ENCODE measurements around the gene ZFYVE9.
"Not testable (repeated sequence)": the region's sequence is repeated elsewhere in the genome, so short reads cannot be mapped to it uniquely, and the experiment has no call there.

ZFYVE9 gene

DNA sequence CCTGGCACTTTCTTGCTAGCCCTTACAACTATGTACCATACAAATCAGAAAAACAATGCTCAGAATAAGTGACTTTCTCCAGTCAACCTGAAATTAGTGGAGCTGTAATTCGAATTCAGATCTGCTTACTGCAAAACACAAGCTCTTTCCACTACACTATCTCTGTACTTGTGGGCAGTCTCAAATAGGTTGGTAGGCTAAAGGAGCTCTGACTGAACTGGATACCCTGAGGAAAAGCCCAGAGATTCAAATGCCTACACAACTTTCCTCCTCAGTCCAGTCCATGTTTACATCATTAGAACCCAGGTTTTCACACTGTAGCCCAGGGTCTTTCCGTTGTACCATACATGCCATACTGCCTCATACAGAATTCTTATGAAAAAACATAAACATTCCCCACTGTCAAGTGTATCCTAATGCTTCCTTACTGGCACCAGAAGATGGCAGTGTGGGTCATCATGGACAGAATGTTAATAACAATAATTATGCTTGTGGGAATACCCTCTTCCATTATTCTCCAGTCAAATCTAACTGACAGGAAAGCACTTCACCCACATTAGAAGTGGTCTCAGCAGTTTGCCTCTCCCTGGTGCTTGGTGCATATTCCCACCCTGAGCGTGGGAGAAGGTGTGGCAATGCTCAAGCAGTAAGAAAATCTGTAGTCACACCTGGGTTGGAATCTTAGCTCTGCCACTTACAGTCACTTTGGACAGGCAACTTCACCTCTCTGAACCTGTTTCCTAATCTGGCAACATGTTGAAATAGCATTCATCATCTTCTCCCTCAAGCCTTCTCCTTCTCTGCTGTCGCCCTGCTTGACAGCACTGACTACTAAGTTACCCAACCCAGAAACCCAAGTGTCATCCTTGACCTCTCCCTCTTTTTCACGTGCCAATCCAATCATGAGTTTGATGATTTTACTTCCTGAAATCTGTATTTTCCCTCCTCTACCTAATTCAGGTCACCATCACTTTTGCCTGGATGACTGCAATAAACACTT lies 14.4 kb upstream of the ZFYVE9 start:
- in situ Hi-C loops (cut with HindIII; ENCODE audit: low pct_unique_long_range_greater_than_20kb, low sequenced_read_pairs), result no loop called here
- DNase-seq (ENCODE audit: low read depth in 1 of 2, low spot score in 1 of 2), result peak; percentile 15 to 68
- TF ChIP-seq JUND (IDR thresholded peaks at IDR 0.05; ENCODE audit: low read depth), result no peak

DNA sequence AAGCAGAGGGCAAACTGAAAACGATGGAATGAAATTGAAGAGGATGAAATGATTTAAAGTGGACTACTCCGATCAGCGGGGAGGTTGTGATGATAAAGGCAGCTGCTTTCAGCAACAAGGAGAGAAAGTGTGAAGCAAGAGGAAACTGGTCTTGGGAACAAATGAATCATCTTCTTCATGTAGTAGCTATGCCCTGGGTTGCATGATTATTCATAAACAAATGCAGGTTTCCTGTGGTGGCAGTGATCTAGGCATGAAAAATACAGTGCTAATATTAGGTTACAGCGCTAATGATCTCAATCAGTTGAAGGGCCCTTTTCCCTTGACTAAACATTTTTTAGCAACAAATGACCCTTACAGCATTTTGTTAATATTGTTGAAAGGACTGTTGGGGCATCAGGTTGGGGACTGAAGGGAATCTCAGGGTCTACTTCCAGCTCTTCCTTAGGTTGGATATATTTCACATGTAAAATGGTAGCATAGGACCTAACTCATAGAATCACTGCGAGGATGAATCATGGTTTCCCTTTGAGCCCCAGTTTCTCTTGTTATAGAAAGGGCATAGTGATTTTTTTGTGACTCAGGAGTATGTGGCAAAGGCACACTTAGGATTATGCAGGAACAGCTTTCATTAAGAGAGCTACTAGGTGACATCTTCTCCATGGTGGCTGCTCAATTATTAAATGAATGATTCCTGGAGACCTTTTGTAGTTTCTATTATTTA lies 1.9 kb upstream of the ZFYVE9 start:
- no peak for TF ChIP-seq JUND (IDR thresholded peaks at IDR 0.05; ENCODE audit: low read depth)
- in situ Hi-C loops (cut with HindIII; ENCODE audit: low pct_unique_long_range_greater_than_20kb, low sequenced_read_pairs), result no loop called here
- DNase-seq (ENCODE audit: low read depth in 1 of 2, low spot score in 1 of 2), result no peak

DNA sequence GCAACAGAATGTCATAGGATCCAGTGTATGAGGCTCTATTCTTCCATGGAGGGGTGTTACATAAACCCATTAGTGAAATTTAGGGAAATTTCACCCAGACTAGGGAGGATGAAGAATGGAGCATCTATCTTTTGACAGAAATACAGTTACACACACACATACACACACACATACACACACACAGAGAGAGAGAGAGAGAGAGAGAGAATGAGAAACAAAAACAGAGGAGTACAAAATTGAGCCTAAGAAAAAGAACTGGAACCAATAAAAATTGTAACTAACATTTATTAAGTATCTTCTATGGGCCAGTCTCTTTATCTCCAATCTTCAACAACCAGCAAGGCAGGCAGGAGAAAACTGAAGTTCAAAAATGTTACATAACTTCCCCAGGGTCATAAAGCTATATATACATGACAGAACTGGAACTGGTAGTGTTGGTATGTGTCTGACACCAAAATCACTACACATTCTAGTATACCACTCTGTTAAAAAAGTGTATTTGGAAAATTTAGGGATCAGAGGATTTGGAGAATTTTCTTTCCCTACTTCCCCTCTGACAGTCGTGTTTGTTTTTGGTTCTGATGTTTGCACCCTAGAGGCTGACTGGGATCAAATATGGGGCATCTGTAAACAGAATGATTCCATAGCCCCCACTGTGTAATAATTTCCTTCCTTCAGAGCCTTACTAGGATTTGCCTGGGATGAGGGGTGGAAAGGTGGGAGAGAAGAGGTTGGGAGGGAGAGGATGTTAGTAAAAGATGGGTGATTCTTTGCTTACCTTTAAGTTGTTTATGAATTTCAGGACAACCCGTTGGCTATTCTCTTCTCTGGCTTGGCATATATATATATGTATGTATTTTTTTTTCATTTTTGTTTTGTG lies 1.0 kb upstream of the ZFYVE9 start:
- in situ Hi-C loops (cut with HindIII; ENCODE audit: low pct_unique_long_range_greater_than_20kb, low sequenced_read_pairs), result no loop called here
- no peak for DNase-seq (ENCODE audit: low read depth in 1 of 2, low spot score in 1 of 2)
- TF ChIP-seq JUND (IDR thresholded peaks at IDR 0.05; ENCODE audit: low read depth), result no peak

DNA sequence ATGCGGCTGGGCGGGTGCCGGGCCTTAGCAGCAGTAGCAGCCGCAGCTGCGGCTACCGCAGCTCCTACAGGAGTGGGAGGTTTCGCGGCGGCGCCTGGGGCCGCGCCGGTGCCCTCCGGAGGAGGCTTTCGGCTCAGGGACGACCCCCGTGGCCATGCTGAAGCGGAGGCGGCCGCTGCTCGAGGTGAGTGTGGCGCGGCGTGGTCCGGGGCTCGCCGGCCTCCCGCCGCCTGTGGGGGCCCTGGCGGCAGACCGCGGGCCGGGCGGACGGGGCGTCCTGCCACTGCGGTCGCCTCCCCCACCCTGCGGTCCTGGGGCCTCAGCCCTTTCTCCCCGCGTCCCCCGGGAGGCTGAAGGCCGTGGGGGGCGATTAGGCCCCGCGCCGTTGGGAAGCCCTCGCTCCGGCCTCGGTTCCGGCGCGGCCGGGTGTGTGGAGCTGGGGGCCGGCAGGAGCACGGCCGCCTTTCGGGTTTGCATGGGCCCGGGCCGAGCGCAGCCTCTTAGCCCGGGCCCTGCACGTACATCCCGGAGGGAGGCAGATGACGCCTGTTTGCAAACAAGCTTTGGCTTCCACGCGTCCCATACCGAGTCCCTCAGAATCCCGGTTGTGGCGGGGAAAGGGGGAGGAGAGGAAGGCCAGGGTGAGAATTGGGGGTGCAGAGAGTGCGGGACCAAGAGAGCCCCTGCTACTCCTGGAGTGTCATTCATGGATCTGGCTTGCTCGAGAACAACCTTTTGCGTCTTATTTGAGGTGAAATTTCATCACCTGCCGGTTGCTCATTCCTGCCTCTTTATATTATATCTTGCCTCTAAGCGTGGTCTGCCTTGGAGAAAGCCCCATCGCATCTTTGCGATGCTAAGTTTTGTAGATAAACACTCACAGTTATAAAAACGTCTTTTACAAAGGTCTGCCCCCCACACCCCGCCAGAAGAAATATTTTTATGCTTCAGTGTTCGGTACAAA lies 613 bp downstream of the ZFYVE9 start:
- peak in 1 of 2 experiments; percentile 55 for DNase-seq (ENCODE audit: low read depth in 1 of 2, low spot score in 1 of 2)
- in situ Hi-C loops (cut with HindIII; ENCODE audit: low pct_unique_long_range_greater_than_20kb, low sequenced_read_pairs), result no loop called here
- no peak for TF ChIP-seq JUND (IDR thresholded peaks at IDR 0.05; ENCODE audit: low read depth)

DNA sequence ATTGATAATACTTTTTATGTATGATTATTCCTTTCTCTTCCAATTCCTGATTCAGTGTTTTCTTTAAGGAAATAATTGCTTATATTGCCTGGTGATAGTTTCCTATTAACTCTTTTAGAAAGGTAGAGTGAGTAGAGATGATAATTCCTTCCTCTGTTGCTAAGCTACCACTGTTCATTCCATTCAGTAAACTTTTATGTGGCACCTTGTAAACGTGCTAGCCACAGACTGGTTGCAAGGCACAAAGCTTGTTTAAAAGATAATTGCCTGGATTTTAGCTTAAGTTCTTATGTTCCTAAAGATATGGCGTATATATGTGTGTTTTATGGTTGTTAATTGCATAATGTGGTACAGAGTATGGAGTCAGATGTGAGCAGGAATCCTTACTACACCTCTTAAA lies 3.2 kb downstream of the ZFYVE9 start:
- in situ Hi-C loops (cut with HindIII; ENCODE audit: low pct_unique_long_range_greater_than_20kb, low sequenced_read_pairs), result no loop called here
- no peak for TF ChIP-seq JUND (IDR thresholded peaks at IDR 0.05; ENCODE audit: low read depth)
- DNase-seq (ENCODE audit: low read depth in 1 of 2, low spot score in 1 of 2), result no peak

DNA sequence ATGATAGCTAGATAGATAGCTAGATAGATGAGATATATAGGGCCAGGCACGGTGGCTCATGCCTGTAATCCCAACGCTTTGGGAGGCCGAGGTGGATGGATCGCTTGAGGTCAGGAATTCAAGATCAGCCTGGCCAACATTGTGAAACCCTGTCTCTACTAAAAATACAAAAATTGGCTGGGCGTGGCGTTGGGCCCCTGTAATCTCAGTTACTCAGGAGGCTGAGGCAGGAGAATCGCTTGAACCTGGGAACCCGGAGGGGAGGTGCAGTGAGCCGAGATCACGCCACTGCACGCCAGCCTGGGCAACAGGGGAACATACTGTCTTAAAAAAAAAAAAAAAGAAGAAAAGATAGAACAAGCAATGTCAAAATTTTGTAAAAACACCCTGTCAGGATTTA lies 8.6 kb downstream of the ZFYVE9 start:
- DNase-seq (ENCODE audit: low read depth in 1 of 2, low spot score in 1 of 2); in situ Hi-C loops (cut with HindIII; ENCODE audit: low pct_unique_long_range_greater_than_20kb, low sequenced_read_pairs): not testable (repeated sequence)

DNA sequence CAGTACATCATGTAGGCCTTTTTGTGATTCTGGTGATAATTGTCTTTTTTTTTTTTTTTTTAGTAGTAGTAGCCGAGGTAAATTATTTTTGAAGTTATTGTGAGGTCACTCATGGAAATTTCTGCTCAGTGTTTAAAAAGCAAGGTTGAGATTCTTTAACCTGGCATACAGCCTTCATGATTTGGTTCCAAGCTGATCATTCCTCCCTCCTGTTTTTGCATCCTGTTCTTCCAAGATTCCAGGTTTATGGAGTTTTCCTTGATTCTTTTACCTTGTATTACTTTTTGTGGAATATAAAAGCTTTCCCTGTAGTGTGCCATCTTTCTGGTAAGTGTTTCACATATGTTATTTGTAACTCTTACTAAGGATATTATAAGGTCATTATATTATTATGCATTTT lies 9.1 kb downstream of the ZFYVE9 start:
- no peak for DNase-seq (ENCODE audit: low read depth in 1 of 2, low spot score in 1 of 2)
- TF ChIP-seq JUND (IDR thresholded peaks at IDR 0.05; ENCODE audit: low read depth), result no peak
- in situ Hi-C loops (cut with HindIII; ENCODE audit: low pct_unique_long_range_greater_than_20kb, low sequenced_read_pairs), result no loop called here

DNA sequence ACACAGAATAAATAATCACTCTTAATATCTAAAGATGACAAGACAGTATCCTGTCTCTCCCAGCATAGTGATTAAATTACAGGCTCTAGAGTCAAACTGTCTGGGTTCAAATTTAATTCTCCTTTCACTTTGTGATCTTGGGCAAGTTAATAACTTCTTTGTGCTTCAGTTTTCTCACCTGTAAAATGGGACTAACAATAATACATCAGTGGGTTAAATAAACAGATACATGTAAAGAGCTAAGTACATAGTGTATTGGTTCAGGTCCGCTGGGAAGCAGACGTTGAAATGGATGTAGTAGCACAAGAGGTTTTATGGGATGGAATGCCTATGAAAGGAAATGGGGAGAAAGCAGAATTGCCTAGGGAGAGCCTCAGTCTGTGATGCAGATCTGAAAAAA lies 10.7 kb downstream of the ZFYVE9 start:
- no peak for TF ChIP-seq JUND (IDR thresholded peaks at IDR 0.05; ENCODE audit: low read depth)
- in situ Hi-C loops (cut with HindIII; ENCODE audit: low pct_unique_long_range_greater_than_20kb, low sequenced_read_pairs), result no loop called here
- DNase-seq (ENCODE audit: low read depth in 1 of 2, low spot score in 1 of 2), result no peak

DNA sequence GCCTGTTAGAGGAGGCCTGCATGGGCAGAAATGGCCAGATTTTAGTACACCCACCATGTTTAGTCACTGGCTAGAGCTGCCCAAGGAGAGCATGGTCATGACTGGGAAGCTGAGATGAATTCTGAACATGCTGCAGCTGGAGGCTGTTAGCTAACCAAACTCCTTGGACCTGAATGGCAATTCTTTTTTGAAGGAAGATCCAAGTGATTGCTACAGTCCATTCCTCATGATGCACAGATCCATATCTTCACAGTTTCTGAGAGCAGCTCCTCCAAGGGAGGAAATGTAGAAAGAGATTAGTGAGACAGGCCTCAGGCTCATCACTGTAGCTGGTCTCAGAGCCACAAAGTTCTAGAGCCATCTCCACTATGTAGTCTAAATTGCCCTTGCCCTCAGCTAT lies 11.1 kb downstream of the ZFYVE9 start:
- in situ Hi-C loops (cut with HindIII; ENCODE audit: low pct_unique_long_range_greater_than_20kb, low sequenced_read_pairs), result no loop called here
- no peak for TF ChIP-seq JUND (IDR thresholded peaks at IDR 0.05; ENCODE audit: low read depth)
- DNase-seq (ENCODE audit: low read depth in 1 of 2, low spot score in 1 of 2), result peak in 1 of 2 experiments; percentile 15

DNA sequence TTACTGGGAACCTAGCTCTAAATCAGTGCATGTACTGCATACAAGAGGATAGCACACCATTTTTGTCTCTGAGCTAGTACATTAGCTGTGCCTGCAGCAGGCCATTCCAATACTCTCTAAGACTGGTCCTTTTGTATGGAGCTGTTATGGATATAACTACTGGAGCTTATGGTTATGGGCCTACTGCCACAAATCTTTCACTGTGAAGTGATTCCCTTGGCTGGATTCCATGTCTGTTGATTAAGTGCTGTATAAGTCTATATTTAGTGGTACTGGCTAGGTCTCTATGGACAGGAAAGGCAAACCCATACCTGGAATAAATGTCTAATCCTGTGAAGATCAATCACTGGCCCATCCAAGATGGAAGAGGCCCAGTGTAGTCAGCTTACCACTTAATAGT lies 12.0 kb downstream of the ZFYVE9 start:
- no peak for TF ChIP-seq JUND (IDR thresholded peaks at IDR 0.05; ENCODE audit: low read depth)
- in situ Hi-C loops (cut with HindIII; ENCODE audit: low pct_unique_long_range_greater_than_20kb, low sequenced_read_pairs), result no loop called here
- DNase-seq (ENCODE audit: low read depth in 1 of 2, low spot score in 1 of 2), result no peak

DNA sequence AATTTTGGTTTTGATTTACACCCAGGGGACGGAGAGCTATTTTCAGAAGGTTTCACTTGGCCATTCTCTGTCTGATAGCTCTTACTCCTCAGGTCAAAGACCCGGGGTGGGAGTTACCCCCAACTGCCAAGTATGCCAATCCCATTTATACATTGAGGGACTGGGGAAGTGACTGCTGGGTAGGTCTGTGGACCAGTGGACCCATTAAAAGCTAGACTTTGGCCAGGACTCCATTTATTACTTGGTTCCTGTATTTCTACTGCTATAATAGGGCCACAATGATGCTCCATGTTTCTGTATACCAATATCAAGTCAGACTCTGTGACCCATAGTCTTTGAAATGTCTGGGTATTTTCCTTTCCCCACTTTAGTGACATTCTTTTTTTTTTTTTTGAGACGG lies 14.6 kb downstream of the ZFYVE9 start:
- TF ChIP-seq JUND (IDR thresholded peaks at IDR 0.05; ENCODE audit: low read depth), result no peak
- in situ Hi-C loops (cut with HindIII; ENCODE audit: low pct_unique_long_range_greater_than_20kb, low sequenced_read_pairs), result no loop called here
- no peak for DNase-seq (ENCODE audit: low read depth in 1 of 2, low spot score in 1 of 2)

Measured in T47D (cell line).